SU-DHL-6 (cell line): ENCODE data around the gene FAF2.

ENCODE experiments used
- CTCF ChIP-seq: fragments of 200-600 bp; sonication (generic); IDR thresholded peaks from one replicate; pipeline ENCODE4 v1.5.1; 2017; ENCODE audit warnings: antibody characterized with exemption, mild to moderate bottlenecking, low read length, moderate library complexity; ENCODE audit not compliant: insufficient read depth, poor library complexity, severe bottlenecking
- EZH2phosphoT487 ChIP-seq: fragments of 200-600 bp; sonication (generic), shearing (Covaris generic); conservative IDR thresholded peaks from 2 replicates; pipeline ENCODE4 v1.6.1; 2018; ENCODE audit warnings: mild to moderate bottlenecking, antibody characterized with exemption, low read length, moderate library complexity, mixed read lengths

GRCh38 chr5:176441921-176442323 is 6.3 kb upstream of the FAF2 start:
- TF ChIP-seq CTCF = no peak
- TF ChIP-seq EZH2phosphoT487 = no peak
